Measurements from ENCODE around the gene LPAR1.

LPAR1 gene

DNA sequence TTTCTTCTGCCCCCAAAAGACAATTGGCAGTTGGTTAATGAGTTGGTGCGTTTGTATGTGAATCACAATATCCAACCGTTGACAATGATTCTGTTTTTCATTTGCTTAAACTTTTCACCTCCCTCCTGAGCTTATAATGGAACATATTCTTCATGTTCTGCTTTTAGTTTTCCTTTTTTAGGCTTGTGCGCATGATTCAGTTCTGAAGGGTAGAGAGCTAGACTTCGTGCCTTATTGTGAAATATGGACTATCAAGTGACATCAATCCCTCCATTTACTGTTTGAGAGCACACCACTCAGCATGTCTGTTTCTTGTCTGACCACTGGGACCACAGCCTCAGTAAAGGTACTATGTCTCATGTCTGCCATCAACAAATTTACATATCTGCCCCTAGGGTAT is 30.5 kb upstream of the LPAR1 start:
- in situ Hi-C loops (cut with HindIII; ENCODE audit: low sequenced_read_pairs), result no loop called here
- DNase-seq (ENCODE audit: low read depth), result no peak
- no peak overlapping the region for H3K4me3 ChIP-seq (ENCODE audit: low read depth, low read length)
- TF ChIP-seq, protein P1, sequence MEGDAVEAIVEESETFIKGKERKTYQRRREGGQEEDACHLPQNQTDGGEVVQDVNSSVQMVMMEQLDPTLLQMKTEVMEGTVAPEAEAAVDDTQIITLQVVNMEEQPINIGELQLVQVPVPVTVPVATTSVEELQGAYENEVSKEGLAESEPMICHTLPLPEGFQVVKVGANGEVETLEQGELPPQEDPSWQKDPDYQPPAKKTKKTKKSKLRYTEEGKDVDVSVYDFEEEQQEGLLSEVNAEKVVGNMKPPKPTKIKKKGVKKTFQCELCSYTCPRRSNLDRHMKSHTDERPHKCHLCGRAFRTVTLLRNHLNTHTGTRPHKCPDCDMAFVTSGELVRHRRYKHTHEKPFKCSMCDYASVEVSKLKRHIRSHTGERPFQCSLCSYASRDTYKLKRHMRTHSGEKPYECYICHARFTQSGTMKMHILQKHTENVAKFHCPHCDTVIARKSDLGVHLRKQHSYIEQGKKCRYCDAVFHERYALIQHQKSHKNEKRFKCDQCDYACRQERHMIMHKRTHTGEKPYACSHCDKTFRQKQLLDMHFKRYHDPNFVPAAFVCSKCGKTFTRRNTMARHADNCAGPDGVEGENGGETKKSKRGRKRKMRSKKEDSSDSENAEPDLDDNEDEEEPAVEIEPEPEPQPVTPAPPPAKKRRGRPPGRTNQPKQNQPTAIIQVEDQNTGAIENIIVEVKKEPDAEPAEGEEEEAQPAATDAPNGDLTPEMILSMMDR (IDR thresholded peaks at IDR 0.05; ENCODE audit: low read depth, low read length, missing control alignments), result no peak

DNA sequence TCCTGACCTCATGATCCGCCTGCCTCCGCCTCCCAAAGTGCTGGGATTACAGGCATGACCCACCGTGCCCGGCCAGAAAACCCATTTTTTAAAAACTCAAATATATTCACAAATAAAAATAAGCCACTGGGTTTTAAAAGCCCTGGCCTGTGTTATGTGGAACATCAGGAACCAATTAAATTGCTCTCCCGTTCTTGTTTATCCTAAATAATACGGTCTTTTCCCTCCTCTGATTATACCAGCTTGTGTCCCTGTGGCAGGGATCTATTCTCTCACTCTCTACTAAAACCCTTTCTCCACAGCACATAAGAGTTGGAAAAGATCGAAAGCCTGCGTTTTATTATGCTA is 30.1 kb upstream of the LPAR1 start:
- TF ChIP-seq, protein P1 (IDR thresholded peaks at IDR 0.05; ENCODE audit: low read depth, low read length, missing control alignments), result no peak
- H3K4me3 ChIP-seq (ENCODE audit: low read depth, low read length), result no peak overlapping the region
- DNase-seq (ENCODE audit: low read depth), result no peak
- in situ Hi-C loops (cut with HindIII; ENCODE audit: low sequenced_read_pairs), result no loop called here

DNA sequence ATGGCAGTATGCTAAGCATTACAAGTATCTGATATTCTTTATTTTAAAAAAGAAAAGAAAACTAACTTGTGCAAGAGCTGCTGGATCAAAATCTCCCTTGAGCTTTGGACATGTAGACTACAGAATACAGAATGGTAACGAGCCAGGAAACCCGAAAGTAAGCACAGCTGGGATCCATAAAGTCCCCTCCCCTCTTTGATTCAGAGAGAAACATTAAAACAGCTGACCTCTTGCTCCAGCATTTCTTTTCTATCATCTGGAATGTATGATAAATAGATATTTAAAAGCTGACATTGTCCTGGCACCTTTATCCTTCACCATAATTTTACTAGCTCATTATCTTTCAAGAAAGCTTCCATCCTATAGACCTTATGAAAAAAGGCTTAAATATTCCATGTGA is 28.2 kb upstream of the LPAR1 start:
- in situ Hi-C loops (cut with HindIII; ENCODE audit: low sequenced_read_pairs), result no loop called here
- TF ChIP-seq, protein P1 (IDR thresholded peaks at IDR 0.05; ENCODE audit: low read depth, low read length, missing control alignments), result no peak
- DNase-seq (ENCODE audit: low read depth), result no peak
- H3K4me3 ChIP-seq (ENCODE audit: low read depth, low read length), result no peak overlapping the region

- DNase-seq (ENCODE audit: low read depth), result no peak
- TF ChIP-seq, protein P1 (IDR thresholded peaks at IDR 0.05; ENCODE audit: low read depth, low read length, missing control alignments), result no peak
- in situ Hi-C loops (cut with HindIII; ENCODE audit: low sequenced_read_pairs), result no loop called here
- H3K4me3 ChIP-seq (ENCODE audit: low read depth, low read length), result no peak overlapping the region
Observed at GRCh38 chr9:111065414-111065813, 27.1 kb upstream of the LPAR1 start.

GRCh38 chr9:111064160-111064837 is 26.0 kb upstream of the LPAR1 start:
- no peak for DNase-seq (ENCODE audit: low read depth)
- TF ChIP-seq, protein P1 (IDR thresholded peaks at IDR 0.05; ENCODE audit: low read depth, low read length, missing control alignments), result no peak
- H3K4me3 ChIP-seq (ENCODE audit: low read depth, low read length), result no peak overlapping the region
- in situ Hi-C loops (cut with HindIII; ENCODE audit: low sequenced_read_pairs), result no loop called here

DNA sequence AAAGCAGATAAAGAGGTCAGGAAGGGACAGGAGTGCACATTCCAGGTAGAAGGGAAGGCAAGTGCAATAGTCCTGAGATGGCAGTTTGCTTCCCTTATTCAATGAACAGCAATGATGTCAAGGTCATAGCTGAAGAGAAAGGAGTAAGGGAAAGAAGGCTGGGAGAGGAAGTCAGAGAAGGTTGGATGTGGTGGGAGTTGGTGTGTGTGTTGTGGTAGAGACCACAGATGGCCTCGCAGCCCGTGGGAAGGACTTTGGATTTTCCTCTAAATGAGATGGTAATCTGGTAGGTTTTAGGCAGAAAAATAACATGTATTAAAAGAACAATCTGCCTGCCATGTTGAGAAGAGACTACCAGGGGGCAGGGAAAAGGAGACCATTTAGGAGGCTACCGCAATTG is 25.1 kb upstream of the LPAR1 start:
- H3K4me3 ChIP-seq (ENCODE audit: low read depth, low read length), result no peak overlapping the region
- in situ Hi-C loops (cut with HindIII; ENCODE audit: low sequenced_read_pairs), result no loop called here
- no peak for DNase-seq (ENCODE audit: low read depth)
- TF ChIP-seq, protein P1 (IDR thresholded peaks at IDR 0.05; ENCODE audit: low read depth, low read length, missing control alignments), result no peak

All from astrocyte of the cerebellum (primary cell).